Measurements from ENCODE around the gene C22orf39.

C22orf39 gene, protein sequence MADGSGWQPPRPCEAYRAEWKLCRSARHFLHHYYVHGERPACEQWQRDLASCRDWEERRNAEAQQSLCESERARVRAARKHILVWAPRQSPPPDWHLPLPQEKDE

DNA sequence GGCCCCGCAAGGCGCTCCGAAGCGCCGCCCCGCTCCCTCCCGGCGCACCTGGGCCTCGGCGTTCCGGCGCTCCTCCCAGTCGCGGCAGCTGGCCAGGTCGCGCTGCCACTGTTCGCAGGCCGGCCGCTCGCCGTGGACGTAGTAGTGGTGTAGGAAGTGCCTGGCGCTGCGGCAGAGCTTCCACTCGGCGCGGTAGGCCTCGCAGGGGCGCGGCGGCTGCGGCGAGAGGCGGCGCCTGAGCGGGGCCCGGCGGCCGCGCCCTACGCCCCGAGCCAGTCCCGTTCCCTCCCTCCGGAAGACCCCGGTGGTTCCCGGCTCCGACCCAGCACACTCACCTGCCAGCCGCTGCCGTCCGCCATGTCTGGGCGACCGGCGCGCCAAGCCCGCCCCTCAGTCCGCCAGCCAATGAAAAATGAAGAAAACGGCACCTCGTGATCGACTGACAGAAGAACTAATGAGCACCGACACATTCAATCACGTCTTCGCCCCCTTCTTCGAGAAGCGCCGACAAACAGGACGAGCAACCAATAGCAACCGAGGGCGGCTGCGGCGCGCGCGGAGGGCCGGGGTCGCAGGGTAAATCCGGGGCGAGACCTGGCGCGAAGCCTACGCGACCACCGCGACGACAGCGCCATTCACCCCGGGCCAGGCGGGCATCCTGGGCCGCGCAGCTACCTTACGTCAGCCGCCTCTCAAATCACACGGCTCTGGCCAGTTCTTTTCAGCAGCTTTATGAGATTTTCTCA lies at the start of gene C22orf39:
Gene C22orf39, minus strand, starts transcription at position 382 of the 746 bp plus-strand sequence. Its CDS starts 23 bp downstream, at position 359.
- peak; percentile 90 for DNase-seq

DNA sequence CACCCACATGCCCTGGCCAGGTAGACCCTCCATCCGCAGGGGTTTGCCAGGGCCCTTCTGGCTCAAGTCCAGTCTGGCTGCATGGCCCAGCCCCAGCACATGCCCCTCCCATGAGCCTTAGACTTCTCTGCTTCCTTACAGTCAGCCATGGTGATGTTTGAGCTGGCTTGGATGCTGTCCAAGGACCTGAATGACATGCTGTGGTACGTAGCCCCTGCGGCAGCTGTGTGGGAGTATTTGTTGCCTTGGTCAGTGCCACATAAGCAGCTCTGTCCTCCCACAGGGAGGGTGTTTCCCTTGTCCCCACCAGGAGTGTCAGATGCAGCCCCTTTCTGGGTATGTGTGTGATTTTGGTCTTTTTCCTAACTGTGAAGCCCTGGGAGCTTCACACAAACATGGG lies 49.7 kb upstream of the C22orf39 start:
- DNase-seq: no peak

DNA sequence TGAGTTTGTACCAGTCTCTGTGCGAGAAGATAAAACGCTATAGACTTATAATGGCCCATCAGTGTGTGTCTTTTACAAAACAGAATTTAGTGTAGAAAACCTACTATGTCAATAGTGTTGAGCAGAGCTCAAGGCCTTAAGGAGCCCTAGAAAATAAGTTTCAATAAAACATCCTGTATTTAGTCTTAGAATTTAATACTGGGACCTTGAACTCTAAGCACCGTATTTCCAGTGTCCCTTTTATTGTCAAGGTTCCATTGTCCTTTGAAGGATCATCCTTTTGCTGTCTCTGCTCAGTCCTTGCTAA lies 48.8 kb upstream of the C22orf39 start:
- DNase-seq: no peak

DNA sequence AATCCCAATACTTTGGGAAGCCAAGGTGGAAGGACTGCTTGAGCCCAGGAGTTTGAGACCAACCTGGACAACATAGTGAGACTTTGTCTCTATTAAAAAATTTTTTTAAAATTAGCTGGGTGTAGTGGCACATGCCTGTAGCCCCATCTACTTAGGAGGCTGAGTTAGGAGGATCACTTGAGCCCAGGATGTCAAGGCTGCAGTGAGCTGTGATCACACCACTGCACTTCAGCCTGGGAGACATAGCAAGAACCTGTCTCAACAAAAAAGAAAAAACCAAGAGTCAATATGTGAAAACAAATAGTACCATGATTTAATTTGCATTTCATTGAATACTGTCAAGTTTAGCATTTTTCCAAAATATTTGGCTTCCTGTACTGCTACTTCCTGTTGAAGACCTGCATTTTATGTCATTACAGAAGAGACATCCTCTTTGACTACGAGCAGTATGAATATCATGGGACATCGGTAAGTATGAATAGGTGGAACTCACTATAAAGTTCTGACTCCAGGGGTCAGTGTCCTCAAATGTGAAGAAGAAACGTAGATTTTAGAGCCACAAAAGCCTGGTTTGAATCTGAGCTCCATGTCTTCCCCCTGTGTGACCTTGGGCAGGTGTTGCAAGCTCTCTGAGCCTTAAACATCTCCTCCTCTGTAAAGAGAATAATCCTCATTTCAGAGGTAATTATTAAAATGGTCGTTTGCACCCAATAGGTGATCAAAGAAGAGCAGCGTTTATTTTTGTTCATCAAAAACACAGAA lies 48.2 kb upstream of the C22orf39 start:
- no peak for DNase-seq

DNA sequence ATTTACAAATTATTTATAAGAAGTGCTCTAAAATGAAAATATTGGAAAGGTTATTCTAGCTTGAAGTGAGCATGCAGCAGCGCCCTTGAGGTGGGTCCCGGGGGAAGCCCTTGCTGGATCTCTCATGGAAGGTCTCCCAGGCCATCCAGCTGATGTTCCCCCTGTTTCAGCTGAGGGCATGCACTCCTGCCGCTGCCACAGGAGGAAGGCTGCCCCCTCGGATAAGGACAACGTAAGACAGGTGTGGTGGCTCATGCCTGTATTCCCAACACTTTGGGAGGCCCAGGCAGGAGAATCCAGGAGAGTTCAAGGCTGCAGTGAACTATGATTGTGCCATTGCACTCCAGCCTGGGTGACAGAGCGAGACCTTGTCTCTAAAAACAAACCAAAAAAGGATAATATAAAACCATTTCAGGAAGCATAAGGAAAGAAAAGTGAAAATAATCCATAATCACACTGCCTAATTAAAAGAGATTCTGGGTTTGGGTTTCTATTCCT lies 47.2 kb upstream of the C22orf39 start:
- no peak for DNase-seq

DNA sequence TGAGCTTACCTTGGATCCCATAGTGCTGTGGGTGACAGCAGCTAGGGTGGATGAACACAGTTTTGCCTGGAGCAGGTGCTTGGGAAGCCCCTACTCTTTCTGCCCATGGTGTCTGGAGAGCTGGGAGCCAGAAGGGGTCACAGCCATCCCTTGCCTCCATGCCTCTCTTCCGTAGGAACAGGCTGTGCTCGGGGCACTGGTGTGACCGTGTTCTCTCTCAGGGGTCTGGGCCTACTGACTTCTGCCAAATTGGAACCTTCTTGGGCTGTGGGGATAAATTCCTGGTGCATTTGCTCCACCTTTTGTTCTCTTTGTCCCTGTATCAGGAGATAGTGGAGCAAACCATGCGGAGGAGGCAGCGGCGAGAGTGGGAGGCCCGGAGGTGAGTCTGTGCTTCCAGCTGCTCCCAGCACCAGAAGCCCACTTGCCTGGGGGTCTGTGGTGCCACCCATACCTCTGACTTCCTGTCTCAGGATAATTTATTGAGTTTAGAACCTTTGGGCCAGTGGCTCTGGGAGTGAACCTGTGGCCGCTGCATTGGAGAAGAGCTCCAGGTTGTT lies 46.6 kb upstream of the C22orf39 start:
- no peak for DNase-seq

DNA sequence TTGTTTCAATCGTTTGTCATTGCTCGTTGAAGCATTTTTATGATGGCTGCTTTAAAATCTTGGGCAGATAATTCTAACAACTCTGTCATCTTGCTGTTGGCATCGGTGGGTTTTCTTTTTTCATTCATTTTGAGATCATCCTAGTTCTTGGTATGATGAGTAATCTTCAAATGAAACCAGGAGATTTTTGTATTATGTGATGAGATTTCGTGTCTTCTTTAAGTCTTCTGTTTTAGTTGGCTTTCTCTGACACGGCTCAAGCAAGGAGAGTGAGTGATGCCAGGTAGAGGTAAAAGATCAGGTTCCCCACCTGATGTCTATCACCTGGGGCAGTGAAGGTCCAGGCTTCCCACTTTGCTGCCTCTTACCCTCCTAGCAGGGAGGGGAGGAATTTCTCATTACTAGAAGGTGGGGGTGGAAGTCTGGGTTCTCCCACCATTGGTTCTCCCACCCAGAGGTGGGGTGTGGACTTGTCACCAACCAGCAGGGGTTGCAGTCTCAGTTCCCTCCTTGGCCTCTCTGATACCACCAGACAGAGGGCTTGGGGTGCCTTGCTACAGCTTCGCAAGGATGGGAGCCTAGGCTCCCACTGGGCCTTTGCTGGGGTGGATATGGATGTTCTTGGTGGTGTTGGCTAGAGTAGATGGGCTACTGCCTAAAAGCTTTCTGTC lies 45.1 kb upstream of the C22orf39 start:
- DNase-seq: no peak

DNA sequence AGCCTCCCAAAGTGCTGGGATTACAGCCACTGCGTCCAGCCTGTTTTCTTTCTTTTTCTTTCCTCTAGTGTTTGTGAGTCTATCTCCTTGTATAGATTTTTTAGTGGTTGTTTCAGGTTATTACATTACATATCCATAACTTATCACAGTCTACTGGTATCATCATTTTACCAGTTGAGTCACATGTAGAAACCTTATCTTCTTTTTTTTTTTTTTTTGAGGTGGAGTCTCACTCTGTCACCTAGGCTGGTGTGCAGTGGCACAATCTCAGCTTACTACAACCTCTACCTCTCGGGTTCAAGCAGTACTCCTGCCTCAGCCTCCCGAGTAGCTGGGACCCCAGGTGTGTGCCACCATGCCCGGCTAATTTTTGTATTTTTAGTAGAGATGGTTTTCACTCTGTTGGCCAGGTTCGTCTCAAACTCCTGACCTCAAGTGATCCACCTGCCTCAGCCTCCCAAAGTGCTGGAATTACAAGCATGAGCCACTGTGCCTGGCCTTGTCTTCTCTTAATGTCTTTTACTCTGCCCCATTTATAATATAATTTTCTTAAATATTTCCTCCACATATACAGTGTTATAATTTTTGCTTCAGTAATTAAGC lies 43.2 kb upstream of the C22orf39 start:
- DNase-seq: no peak

DNA sequence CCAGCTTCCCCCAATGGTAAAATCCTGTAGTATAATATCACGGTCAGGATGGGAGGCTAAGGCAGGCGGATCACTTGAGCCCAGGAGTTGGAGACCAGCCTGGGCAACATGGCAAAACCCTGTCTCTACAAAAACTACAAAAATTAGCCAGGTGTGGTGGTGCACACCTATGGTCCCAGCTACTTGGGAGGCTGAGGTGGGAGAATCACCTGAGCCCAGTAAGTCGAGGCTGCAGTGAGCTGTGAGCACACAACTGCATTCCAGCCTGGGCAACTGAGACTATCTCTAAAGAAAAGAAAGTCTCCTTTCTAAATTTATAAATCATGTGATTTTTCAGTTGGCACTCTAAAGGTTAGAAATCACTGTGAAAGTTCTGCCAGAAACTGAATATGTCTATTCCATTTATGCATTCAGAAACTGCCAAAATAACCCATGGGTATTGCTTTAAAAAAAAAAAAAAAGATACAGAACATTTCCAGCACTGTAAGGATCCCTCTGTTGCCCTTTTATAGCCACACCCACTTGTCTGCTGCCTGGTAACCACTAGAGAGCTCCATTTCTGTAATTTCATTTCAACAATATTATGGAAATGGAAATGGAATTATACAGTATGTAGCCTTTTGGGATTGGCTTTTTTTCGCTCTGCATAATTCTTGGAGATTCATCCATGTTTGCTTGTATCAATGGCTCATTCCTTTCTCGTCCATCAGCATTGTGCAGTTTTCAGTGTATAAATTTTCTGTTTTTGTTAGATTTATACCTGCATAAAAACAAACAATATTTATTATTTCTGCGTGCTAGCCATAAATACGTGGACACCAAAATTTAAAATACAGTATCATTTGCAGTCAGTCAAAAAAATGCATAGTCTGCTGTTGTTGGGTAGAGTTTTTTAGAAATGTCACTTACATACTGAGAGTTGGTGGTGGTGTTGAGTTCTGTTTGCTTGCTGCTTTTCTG lies 41.7 kb upstream of the C22orf39 start:
- DNase-seq: no peak

DNA sequence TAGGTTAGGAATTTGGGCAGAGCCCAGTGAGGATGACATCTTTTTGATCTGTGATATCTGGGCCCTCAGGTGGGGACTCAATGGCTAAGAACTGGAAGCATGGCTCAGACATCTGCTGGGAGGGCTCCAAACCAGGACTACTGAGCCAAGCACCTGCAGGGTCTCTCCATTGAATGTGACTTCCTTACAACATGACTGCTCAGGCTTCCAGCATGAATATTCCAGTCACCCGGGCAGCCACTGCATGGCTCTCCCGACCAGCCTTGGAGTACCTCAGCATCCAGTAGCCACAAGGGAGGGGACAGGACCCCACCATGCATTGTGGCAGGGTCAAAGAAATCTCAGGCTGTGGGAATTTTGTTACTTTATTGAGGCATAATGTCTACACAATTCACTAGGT lies 40.8 kb upstream of the C22orf39 start:
- no peak for DNase-seq

DNA sequence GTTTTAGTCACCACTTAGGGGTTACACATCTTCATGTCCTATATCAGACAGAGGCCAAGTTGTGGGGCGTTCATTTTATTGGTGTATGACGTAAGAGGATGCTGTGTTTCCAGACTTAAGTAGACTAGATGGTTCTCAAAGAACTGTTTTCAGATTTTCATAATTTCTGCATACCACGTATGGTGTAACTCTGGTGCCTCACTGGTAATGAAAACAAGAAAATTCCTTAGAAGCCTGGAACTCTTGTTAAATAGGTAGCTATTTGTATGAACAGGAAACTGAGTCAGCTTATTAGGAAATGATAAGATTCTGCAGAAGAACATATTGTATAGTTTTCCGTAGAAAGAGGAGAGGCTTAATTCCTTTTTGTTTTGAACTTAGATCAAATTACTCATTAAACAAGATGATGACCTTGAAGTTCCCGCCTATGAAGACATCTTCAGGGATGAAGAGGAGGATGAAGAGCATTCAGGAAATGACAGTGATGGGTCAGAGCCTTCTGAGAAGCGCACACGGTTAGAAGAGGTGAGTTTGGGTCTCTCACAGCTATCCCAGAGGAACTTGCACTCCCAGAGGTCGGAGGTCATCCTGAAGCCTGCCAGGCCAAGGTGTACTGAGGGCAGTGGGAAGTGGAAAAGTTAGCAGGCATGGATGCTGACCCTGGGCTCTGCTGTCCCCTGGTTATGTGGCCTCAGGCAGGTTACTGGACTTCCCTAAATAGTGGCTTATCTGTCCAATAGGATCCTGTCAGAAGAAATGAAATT lies 36.2 kb upstream of the C22orf39 start:
- no peak for DNase-seq

DNA sequence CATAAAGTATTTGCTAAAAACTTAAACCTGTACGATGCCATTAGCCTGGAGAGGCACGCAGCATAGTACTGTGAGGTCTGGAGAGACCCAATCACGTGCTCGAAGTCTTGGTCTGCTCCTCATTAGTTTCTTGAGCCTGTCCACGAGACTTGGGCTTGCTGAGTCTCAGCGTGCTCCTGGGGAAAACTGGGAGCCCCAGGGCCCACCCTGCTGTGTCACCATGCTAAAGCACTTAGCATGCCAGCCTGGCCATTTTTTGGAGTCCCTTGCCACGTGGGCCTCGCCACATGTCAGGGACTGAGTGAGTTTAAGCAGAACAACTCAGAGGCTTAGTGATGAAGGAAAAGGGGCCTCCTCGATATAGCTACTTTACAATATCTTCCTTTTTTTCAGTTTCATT lies 34.8 kb upstream of the C22orf39 start:
- no peak for DNase-seq

DNA sequence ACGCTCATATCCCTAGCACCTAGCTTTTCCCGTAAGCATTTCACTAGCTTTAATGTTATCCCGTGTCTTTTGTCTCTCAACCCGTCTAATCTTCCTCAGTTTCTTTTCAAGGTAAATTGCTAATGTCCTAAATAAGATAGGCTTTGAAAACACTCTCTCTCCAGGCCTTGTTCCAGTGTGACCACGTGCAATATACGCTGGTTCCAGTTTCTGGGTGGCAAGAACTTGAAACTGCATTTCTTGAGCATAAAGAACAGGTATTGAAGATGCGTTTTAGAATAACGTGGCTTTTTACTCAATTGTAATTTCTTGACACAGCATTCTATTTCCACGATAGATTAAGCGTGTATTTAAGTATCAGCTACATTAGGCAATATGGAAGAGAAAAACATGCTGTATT lies 33.3 kb upstream of the C22orf39 start:
- no peak for DNase-seq

DNA sequence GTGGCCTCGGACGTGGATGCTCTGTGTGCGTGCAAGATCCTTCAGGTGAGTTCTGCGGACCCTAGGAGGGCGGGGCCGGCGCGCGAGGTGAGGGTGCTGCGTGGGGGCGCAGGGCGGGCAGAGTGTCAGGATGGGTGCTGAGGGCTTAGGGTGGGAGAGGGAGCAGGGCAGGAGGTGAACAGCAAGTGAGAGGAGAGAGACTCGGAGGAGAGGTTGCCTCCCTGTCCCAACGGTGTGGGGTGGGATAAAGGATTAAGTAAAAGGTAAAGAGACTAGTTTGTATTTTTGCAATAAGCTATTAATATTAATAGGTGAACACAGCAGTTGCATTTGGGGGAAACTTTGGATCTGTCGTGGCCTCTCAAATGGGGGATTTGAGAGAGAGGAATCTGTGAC lies 32.7 kb upstream of the C22orf39 start:
- DNase-seq: no peak

DNA sequence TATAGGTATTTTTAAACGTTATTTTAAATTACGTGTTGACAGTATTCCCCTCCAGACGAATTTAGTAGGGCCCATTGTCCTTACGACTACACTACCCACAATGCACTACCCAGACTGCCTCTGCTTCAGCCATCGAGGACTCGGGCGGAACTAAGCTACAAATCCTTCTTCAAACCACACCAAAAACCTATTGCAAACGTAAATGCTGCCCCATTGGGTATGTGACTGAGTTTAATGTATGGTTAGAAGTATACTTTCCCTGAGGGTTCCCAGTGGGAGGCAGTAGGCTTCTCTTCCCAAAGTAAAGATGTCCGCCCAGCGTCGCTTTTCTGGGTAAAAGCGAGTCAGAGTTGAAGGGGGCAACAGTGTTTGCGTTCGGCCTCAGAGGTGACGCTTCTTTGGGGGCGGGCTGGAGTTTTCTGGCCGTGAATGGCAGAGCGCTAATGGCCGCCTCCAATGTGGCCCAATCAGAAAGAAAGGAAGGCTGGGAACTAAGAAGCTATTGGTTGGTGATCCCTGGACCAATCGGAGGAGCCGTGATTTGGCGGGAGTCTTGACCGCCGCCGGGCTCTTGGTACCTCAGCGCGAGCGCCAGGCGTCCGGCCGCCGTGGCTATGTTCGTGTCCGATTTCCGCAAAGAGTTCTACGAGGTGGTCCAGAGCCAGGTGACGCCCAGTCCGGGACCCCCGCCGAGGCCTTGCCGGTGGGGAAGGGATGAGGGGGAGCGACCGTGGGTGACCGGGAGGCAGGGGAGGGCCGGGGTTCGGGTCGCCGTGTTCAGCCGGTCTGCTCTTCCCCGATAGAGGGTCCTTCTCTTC lies 32.1 kb upstream of the C22orf39 start, which contains the start of gene CDC45:
Gene CDC45, plus strand, starts transcription at position 566 of the 818 bp plus-strand sequence. Its CDS starts 49 bp downstream, at position 615.
- DNase-seq: peak; percentile 95

DNA sequence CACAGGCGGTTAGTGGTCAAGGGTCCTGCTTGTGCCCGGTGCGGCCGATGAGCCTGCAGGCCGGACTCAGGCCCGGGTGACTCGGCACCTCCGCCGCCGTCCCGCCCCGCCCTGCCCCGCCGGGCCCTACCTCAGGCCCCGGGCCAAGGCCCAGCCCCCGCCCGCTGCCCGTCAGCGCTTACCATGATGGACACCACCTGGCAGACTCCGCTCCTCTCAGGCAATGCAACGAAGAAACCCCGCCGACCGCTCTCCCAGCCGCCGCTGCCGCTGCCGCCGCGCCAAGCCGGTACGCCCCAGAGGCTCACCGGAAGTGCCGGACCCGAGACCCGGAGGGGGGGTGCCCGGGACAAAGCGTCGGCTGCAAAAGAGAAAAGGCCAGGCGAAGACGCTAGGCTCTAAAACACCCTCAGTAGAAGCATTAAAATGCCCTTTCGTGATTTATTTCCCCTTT lies 31.4 kb upstream of the C22orf39 start, which contains the start of gene UFD1:
Gene UFD1, minus strand, starts transcription at position 293 of the 454 bp plus-strand sequence. Its CDS starts 108 bp downstream, at position 185.
- DNase-seq: peak; percentile 83

DNA sequence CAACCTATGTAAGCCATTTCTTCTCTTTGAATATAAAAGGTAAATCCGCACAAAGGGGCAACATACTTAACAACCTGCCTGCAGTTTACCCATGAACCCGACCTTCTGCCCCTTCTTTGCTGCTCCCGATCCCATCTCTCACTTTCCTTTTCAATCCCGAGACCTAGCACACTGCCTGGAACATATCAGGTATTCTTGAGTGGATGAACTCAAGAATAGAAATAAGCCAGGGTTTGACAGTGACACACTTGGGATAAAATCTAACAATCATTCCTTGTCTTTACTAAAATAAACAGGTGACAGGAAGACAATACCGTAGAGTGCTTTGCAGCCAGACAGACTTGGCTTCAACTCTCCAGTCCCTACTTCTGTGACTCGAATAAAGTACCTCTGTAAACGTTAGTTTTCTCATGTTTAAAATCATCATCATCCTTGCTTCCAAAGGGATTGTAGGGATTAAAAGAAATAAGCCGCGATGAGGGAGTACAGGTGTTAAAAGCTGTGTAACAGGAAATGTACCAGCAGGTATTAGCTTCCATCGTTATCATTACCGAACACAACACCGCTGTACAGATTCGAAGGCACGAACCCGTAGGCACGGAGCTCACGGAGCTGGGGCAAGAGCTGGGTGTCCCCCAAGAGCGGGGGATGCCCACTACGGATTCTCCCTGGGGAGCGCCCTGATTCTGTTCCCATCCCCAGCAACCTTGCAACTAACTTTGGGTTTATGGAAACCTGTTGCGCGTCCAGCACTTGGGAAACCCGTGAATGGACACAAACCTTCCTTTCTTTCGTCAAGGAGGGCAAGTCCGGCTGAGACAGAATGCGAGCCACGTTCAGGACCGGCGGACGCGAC lies 30.8 kb upstream of the C22orf39 start:
- DNase-seq: peak; percentile 21

DNA sequence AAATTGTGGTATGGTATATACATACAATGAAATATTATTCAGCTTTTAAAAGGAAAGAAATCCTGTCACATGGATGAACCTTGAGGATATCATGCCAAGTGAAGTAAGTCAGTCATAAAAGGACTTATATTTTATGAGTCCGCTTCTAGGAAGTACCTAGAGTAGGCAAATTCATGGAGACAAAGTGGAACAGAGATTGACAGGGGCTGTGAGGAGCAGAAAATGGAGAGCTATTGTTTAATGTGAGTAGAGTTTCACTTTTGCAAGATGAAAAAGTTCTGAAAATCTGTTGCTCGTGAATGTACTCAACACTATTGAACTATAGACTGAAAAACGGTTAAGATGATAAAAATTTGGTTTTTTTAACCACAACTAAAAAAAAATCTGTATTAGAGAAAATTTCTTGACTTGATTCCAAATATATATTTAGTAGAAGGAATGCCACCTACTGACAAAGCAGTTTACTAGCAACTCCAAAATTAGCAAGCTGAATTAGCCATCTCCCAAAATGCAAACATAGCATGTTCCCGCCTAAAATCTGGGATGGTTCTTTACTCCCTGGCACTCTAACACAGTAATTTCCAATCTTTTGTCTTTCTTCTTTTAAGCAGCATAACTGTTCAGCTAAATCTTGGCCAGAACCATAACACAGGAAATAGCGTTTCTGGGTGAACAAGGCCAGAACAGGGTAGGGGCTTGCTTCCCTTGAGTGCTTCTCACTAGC lies 30.0 kb upstream of the C22orf39 start:
- no peak for DNase-seq

Data from activated naive CD4-positive, alpha-beta T cell treated with Interleukin-2 at 50 U/mL for 16 hours (primary cell).